ENCODE data around the gene CWH43.
"Not testable (repeated sequence)": the region's sequence is repeated elsewhere in the genome, so short reads cannot be mapped to it uniquely, and the experiment has no call there.

- not testable (repeated sequence) for TF ChIP-seq PBX3 (IDR thresholded peaks at IDR 0.05); HOXB13 (CRISPR knock-in tag; IDR thresholded peaks at IDR 0.05; ENCODE audit: low read depth); CTCF (IDR thresholded peaks at IDR 0.05); POLR2A (IDR thresholded peaks at IDR 0.05; ENCODE audit: low read length); SREBF2 (IDR thresholded peaks at IDR 0.05); HEYL (CRISPR knock-in tag; IDR thresholded peaks at IDR 0.05); MAFK (IDR thresholded peaks at IDR 0.05; ENCODE audit: partially characterized antibody)
Observed at GRCh38 chr4:49092608-49093135, 106.6 kb downstream of the CWH43 start.

Measured in A549 (cell line).